ENCODE data around the gene VTA1. TPM values are rescaled to one million over a fixed set of nuclear protein-coding genes. Genes with fewer than 3 reads are reported as not detected.

Gene VTA1
- total and polyA plus RNA-seq, 4 donors: 17.3 to 33.2 (median 28.3) TPM

GRCh38 chr6:142153196-142153595, 6.1 kb downstream of the VTA1 start (continued):
- TF ChIP-seq CTCF (IDR thresholded peaks at IDR 0.05; ENCODE audit: low read depth, low read length, missing input control) (no peak), JUND (IDR thresholded peaks at IDR 0.05) (no peak), RAD21 (IDR thresholded peaks at IDR 0.05) (no peak), HNF4G (IDR thresholded peaks at IDR 0.05) (no peak), FOXA2 (IDR thresholded peaks at IDR 0.05) (no peak), EGR1 (IDR thresholded peaks at IDR 0.05; ENCODE audit: low read depth in 2 of 2) (no peak)

GRCh38 chr6:142154336-142154735, 7.3 kb downstream of the VTA1 start:
- H3K9me3 ChIP-seq (ENCODE audit: control insufficient read depth in 4 of 4, low read length in 3 of 4): no peaks in the 10 kb centered on the region
- 82% methylated on average over 1 of the region's 1 CpG for WGBS
- no peak overlapping the region for H3K27ac ChIP-seq (ENCODE audit: low read depth in 1 of 2, low read length in 2 of 2)
- peaks cover 0 to 10% (median 3%) of the 10 kb centered on the region in 4 donors for H3K4me1 ChIP-seq (ENCODE audit: control insufficient read depth in 4 of 4, insufficient read depth in 4 of 4, low read length in 3 of 4)
- H3K27me3 ChIP-seq (ENCODE audit: control insufficient read depth in 4 of 4, insufficient read depth in 4 of 4, low read length in 3 of 4): no peaks in the 10 kb centered on the region
- TF ChIP-seq YY1 (IDR thresholded peaks at IDR 0.05) (no peak), FOXA1 (IDR thresholded peaks at IDR 0.05) (no peak), ATF3 (IDR thresholded peaks at IDR 0.05) (no peak), RAD21 (IDR thresholded peaks at IDR 0.05) (no peak), FOXA2 (IDR thresholded peaks at IDR 0.05) (no peak), RXRA (IDR thresholded peaks at IDR 0.05) (no peak), JUND (IDR thresholded peaks at IDR 0.05) (no peak), MAX (IDR thresholded peaks at IDR 0.05) (no peak), REST (IDR thresholded peaks at IDR 0.05) (no peak), TAF1 (conservative IDR thresholded peaks at IDR 0.05) (no peak), SP1 (IDR thresholded peaks at IDR 0.05) (no peak), CTCF (IDR thresholded peaks at IDR 0.05; ENCODE audit: low read depth, low read length, missing input control) (no peak), HNF4G (IDR thresholded peaks at IDR 0.05) (no peak), HNF4A (conservative IDR thresholded peaks at IDR 0.05) (no peak), GABPA (IDR thresholded peaks at IDR 0.05 in 1 of 2, conservative IDR thresholded peaks at IDR 0.05 in 1 of 2) (no peak), EGR1 (IDR thresholded peaks at IDR 0.05; ENCODE audit: low read depth in 2 of 2) (no peak), NR2F2 (IDR thresholded peaks at IDR 0.05) (no peak), ZBTB33 (IDR thresholded peaks at IDR 0.05) (no peak)
- H3K36me3 ChIP-seq (ENCODE audit: control insufficient read depth in 4 of 4, insufficient read depth in 3 of 4, low read depth in 1 of 4, low read length in 3 of 4): no peaks in the 10 kb centered on the region
- DNase-seq (ENCODE audit: low spot score): no peak
- no peak overlapping the region for H3K4me3 ChIP-seq (ENCODE audit: low read depth in 1 of 3, low read length in 3 of 3)
- H3K9ac ChIP-seq (ENCODE audit: low read depth in 1 of 2, low read length in 2 of 2): no peak overlapping the region
